Heart left ventricle (tissue), 16 donors: ENCODE results near the gene TSR1. TPM values are rescaled to one million over a fixed set of nuclear protein-coding genes. Genes with fewer than 3 reads are reported as not detected.

Source experiments
- ATAC-seq, 4 donors: fragments of 200-7000 bp; cut with Tn5 transposase; one replicate each; pipeline ENCODE4 v1.9.1; 2020 to 2022; ENCODE audit warnings: moderate library complexity in 4 of 4, mild to moderate bottlenecking in 3 of 4, moderate number of reproducible peaks in 1 of 4
- DNase-seq, 5 donors: peaks; one replicate each; pipeline ENCODE4 v3.0.0-alpha.2; 2020
- H3K27ac ChIP-seq, 12 donors: fragments of 200-600 bp; sonication (generic) in 4 of 12; one replicate each; pipeline versions ENCODE4 v1.5.0 to v1.8.0; 2016 to 2022; ENCODE audit warnings: mild to moderate bottlenecking in 2 of 12
- H3K27me3 ChIP-seq, 9 donors: fragments of 200-600 bp; sonication (generic) in 2 of 9; one replicate each; pipeline versions ENCODE4 v1.5.1 to v1.8.0; 2016 to 2022; ENCODE audit warnings: mild to moderate bottlenecking in 3 of 9
- H3K36me3 ChIP-seq, 9 donors: fragments of 200-600 bp; sonication (generic) in 2 of 9; one replicate each; pipeline versions ENCODE4 v1.5.0 to v1.8.0; 2018 to 2022; ENCODE audit warnings: mild to moderate bottlenecking in 2 of 9
- H3K4me1 ChIP-seq, 12 donors: fragments of 200-600 bp; sonication (generic) in 4 of 12; one replicate each; pipeline versions ENCODE4 v1.5.0 to v1.8.0; 2016 to 2022; ENCODE audit warnings: mild to moderate bottlenecking in 3 of 12
- H3K4me3 ChIP-seq, 12 donors: fragments of 200-600 bp; sonication (generic) in 4 of 12; one replicate each; pipeline versions ENCODE4 v1.5.0 to v1.8.0; 2017 to 2022; ENCODE audit warnings: mild to moderate bottlenecking in 9 of 12, moderate library complexity in 4 of 12
- H3K9me3 ChIP-seq, 12 donors: fragments of 200-600 bp; sonication (generic) in 4 of 12; one replicate each; pipeline versions ENCODE4 v1.5.0 to v1.8.0; 2016 to 2022; ENCODE audit warnings: mild to moderate bottlenecking in 1 of 12
- CTCF ChIP-seq, 12 donors: fragments of 200-600 bp; sonication (generic) in 4 of 12; IDR thresholded peaks; one replicate each; pipeline versions ENCODE4 v1.5.0 to v1.8.0; 2018 to 2022; ENCODE audit warnings: antibody characterized with exemption in 12 of 12, mild to moderate bottlenecking in 5 of 12
- POLR2A ChIP-seq, 2 donors: fragments of 450-650 bp; IDR thresholded peaks; one replicate each; pipeline ENCODE4 v1.6.1; 2017; ENCODE audit warnings: antibody characterized with exemption in 2 of 2, mild to moderate bottlenecking in 2 of 2, moderate library complexity in 2 of 2
- WGBS, 4 donors: extraction: QIAGEN DNeasy Blood & Tissue Kit in 2 of 4; methylation state at CpG; one replicate each; pipeline versions ENCODE4 v1.1.5 to v1.1.7; 2013 to 2018; 5-methylcytosine and 5-hydroxymethylcytosine counted together
- intact Hi-C, 10 donors: fragments of 100-400 bp; cut with DNase I; formaldehyde crosslinking; loops; one replicate each; pipeline versions ENCODE4 v1.11.1 to v1.14.2; 2022
- polyA plus RNA-seq, 2 donors: library from polyadenylated mRNA; stranded (reverse); fragments of 200-250 nt; gene quantifications; one replicate each; pipeline ENCODE4 v1.2.3, GENCODE V29; 2013
- total RNA-seq, 9 donors: library from RNA; depleted of rRNA in 2 of 9; stranded (reverse); fragments of >200 nt in 2 of 9; fragmentation: NEBNext Ultra II Directional in 3 of 9; extraction: Animal tissue kit (Norgen Biotek cat#: 25700) in 3 of 9; gene quantifications; one replicate each; pipeline versions ENCODE4 v1.1.0 to v1.2.4, GENCODE V29; 2016 to 2023
- donor health status: ischemic (EF 13 %, LVEDD 7.1; RV severe dilation, severe dysfunction).
- donor health status: healthy with polysubstance abuse.
- donor health status: DM: no; HTN: yes; CAD: no.
- donor health status: DM: no; HTN: no; CAD: no.
- donor health status: ischemic (EF 25% LVEDD 6.9; RV normal size, moderate dysfunction).
- donor health status: ischemic (EF 25% LVEDD 5.7; RV mildly dilated, moderate dysfunction).
- donor health status: healthy.
- donor health status: DM: yes; HTN: yes; CAD: no.
- donor health status: ischemic (EF 35%, LVEDD 5.7; RV mildly dilated, moderate dysfunction).
- donor health status: nonischemic (EF 11% LVEDD 7.7; RV severe dilation, severe dysfunction).
- donor health status: DM: yes; HTN: yes; CAD: no.
- donor health status: PGD.
- donor health status: ischemic (EF 29% LVEDD 5.4; RV normal size, mild dysfunction).
- donor health status: nonischemic (EF 23%, LVEDD 6.1; RV moderate dilation, normal function).

The TSR1 gene
- total and polyA plus RNA-seq, 11 donors: 12.0 to 35.8 (median 22.3) TPM

- no peak for DNase-seq
- WGBS, 4 donors: 87 to 94% (median 89%) methylated on average over 11 of the region's 11 CpGs
- no peaks in the 10 kb centered on the region for H3K9me3 ChIP-seq
- TF ChIP-seq CTCF (IDR thresholded peaks at IDR 0.05) (no peak), POLR2A (IDR thresholded peaks at IDR 0.05) (no peak)
- peaks cover 0 to 28% (median 7%) of the 10 kb centered on the region in 12 donors for H3K4me1 ChIP-seq
- H3K4me3 ChIP-seq: no peak overlapping the region
- intact Hi-C loops: loop anchor here in 4 of 10 donors (2.0 to 10.0 kb wide), 2 partner anchors 33 to 301 kb away; no protein-coding TSS in a partner anchor
- H3K27ac ChIP-seq: peak overlapping the region in 2 of 12 donors; percentile 25 to 50
- no peak for ATAC-seq
- peaks cover 2 to 59% (median 49%) of the 10 kb centered on the region in 9 donors for H3K36me3 ChIP-seq
- H3K27me3 ChIP-seq: no peaks in the 10 kb centered on the region
Observed at GRCh38 chr17:2383628-2384167, 47.4 kb upstream of the TSR1 start.

- DNase-seq (no peak), ATAC-seq (no peak)
- WGBS, 4 donors: 77 to 91% (median 79%) methylated on average over 6 to 15 of the region's 15 CpGs
- Histone ChIP-seq H3K4me3 (no peak overlapping the region), H3K27me3 (no peaks in the 10 kb centered on the region), H3K9me3 (no peaks in the 10 kb centered on the region), H3K36me3 (peaks cover 0 to 61% (median 49%) of the 10 kb centered on the region in 9 donors), H3K4me1 (peaks cover 0 to 28% (median 7%) of the 10 kb centered on the region in 12 donors), H3K27ac (no peak overlapping the region)
- TF ChIP-seq POLR2A (IDR thresholded peaks at IDR 0.05): no peak
- TF ChIP-seq CTCF (IDR thresholded peaks at IDR 0.05): no peak
- intact Hi-C loops: loop anchor here in 1 of 10 donors (10.0 kb wide), 1 partner anchor 304 kb away; no protein-coding TSS in a partner anchor
Observed at GRCh38 chr17:2380950-2381649, 44.8 kb upstream of the TSR1 start.

GRCh38 chr17:2380226-2380922 is 44.1 kb upstream of the TSR1 start:
- H3K27ac ChIP-seq: no peak overlapping the region
- H3K27me3 ChIP-seq: no peaks in the 10 kb centered on the region
- intact Hi-C loops: loop anchor here in 1 of 10 donors (10.0 kb wide), 1 partner anchor 304 kb away; no protein-coding TSS in a partner anchor
- peaks cover 0 to 22% (median 7%) of the 10 kb centered on the region in 12 donors for H3K4me1 ChIP-seq
- H3K9me3 ChIP-seq: no peaks in the 10 kb centered on the region
- no peak overlapping the region for H3K4me3 ChIP-seq
- peaks cover 0 to 61% (median 49%) of the 10 kb centered on the region in 9 donors for H3K36me3 ChIP-seq
- WGBS, 4 donors: 77 to 84% (median 80%) methylated on average over 9 to 16 of the region's 16 CpGs
- DNase-seq (no peak), ATAC-seq (no peak)
- TF ChIP-seq CTCF (IDR thresholded peaks at IDR 0.05) (no peak), POLR2A (IDR thresholded peaks at IDR 0.05) (no peak)
